HG03439 (cell line): ENCODE data around the gene TMED10.
A peak's percentile ranks its signal among the peaks of the same experiment; 100 is the strongest.
"Not testable (repeated sequence)": the region's sequence is repeated elsewhere in the genome, so short reads cannot be mapped to it uniquely, and the experiment has no call there.

Source experiments
- ATAC-seq: cut with Tn5 transposase; IDR thresholded peaks from one replicate; pipeline ENCODE4 v1.9.1; 2021; ENCODE audit warnings: mild to moderate bottlenecking, moderate library complexity; ENCODE audit not compliant: unreplicated experiment

TMED10 gene

DNA sequence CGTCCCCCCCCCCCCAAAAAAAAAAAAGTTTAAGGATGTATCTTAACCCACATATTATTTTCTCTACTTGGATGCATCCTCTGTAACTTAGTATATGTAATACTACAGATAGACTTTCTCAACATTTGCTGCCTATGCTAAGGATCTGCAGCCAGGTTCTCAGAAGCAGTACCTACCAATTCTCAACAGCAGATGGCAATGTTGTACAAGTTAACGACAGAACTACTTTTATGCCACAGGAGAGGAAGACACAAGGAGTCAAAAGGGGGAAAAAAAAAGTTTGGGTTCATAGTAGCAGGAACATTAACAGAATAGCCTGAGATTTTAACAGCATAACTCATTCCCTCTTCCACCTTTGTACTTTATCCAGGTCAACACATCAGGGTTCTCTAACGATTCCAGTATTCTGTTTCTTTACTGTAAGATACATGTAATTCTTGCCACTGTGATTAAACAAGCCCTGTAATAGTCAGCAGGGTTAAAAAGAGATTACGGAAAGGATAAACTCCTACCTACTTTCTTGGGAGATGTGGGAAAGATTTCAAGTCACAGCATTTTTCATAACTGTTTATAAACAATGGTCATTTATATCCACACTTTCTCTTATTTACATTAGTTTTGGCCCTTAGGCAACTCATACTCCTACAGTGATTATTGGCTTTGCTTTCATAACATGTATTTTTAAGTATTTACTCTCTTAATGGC is 43.9 kb downstream of the TMED10 start:
- no peak for ATAC-seq

DNA sequence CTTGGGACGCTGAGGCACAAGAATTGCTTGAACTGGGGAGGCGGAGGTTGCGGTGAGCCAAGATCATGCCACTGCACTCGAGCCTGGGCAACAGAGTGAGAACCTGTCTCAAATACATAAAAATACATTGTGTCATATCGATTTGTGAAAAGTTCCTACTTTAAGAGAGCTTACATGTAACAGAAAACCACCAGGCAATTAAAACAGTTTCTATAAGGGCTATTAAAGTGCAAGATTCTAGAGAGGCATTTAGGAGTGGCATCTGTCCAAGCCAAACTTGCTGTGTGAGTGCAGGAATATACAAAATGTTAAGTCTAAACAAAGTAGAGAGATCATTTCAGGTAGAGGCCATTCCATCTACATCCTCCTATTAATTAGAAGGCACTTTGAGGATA is 47.8 kb downstream of the TMED10 start:
- no peak for ATAC-seq

DNA sequence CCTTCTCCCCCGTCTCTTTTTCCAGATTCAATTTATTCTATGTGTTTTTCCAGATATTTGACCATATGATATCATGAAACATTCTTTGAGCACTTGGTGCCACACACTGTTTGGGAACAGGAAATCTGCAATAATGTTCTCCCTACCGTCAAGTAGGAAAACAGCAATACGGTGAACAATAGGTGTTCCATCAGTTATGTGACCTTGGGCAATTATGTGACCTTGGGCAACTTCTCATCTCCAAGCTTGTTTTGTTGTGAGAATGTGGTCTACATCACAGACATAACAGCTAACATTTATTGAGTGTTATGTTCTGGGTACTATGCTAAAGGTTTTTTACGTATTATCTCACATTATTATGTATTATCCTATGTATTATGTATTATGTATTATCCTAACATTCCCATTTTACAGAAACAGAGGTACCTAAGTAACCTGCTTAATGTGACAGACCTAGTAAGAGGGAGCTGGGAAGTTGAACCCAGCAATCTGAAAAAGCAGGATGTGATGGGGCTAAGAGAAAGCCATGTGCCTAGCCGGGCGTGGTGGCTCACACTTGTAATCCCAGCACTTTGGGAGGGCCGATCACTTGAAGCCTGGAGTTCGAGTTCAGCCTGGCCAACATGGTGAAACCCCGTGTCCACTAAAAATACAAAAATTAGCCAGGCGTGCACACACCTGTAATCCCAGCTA is 48.4 kb downstream of the TMED10 start:
- no peak for ATAC-seq

DNA sequence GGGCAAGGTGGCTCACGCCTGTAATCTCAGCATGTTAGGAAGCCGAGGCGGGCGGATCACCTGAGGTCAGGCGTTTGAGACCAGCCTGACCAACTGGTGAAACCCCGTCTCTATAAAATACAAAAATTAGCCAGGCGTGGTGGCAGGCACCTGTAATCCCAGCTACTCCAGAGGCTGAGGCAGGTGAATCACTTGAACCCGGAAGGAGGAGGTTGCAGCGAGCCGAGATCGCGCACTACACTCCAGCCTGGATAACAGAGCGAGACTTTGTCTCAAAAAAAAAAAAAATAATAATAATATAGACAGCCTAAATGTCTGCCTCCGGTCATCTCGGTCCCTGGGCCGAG is 49.0 kb downstream of the TMED10 start:
- not testable (repeated sequence) for ATAC-seq

DNA sequence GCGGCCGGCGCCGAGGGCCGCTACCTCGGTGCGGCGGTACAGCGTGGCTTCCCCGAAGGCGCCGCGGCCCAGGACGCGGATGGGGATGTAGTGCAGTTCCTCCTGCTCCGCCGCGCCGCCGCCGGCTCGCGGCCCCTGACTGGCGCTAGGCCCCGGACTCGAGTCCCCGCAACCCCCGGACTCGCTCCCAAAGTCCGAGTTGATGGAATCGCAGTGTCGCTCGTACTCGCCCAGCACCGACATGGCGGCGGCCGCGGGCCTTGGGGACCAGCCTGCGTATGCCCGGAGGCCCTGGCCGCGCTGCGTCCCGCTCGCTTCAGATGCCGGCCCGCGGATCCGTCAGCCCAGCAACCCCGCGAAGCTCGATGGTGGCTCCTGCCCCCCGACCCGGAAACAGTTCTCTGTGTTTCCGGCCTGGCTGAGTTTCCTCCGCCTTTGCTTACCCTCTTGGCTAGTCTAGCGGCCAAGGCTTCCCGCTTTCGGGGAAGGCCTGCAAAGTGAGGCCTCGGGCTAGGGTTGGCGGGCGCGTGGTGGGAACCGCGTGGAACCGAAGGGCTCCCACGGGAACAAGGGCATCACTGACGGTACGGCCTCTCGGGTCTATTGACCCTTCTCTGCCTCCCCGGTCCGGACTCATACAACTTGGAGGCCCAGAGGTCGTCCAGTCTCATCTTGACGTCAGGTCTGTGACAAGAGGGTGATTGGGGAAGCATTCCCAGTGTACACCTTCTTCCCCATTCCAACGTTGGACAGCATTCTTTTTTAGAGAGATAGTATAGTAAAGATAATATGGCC is 49.5 kb downstream of the TMED10 start, which contains the start of gene NEK9:
NEK9 (minus strand) TSS at position 370 of the 795 bp plus-strand sequence; CDS start at position 243, 127 bp downstream.
- ATAC-seq = peak; percentile 74

DNA sequence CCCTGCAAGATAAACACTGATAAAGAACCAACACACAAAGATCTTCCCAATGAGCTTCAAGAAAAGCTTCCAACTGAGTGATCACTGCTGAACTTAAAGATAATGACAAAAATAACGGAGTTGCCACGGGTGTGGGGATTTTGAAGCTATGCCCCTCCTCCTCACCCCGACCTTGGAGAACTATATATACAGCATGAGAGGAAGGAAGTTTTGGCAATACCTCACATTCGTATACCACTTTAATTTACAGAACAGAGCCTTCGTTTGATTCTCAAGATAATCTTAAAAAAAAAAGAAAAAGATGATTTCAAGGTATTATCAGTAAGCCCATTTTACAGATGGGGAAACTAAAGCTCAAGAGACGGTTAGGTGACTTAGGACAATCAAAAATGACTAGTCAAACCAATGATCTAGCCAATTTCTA is 50.3 kb downstream of the TMED10 start:
- ATAC-seq = no peak

DNA sequence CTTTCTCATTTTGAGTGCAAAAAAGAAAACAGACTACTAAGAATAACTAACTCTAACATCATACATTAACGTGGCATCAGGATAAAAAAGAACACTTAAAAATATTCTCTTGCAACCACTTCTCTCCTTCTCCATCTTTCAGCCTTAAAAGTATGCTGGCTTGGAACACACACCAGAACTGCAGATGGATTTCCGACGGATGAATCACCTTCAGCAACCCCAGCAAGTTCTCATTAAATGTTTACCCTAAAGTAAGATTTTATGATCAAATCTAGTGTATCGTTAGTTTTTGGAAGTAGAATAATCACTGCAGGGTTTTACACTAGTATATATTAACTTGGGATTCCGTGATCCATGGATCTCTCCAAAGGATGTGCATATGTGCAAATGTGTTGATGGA is 50.8 kb downstream of the TMED10 start:
- ATAC-seq = no peak

DNA sequence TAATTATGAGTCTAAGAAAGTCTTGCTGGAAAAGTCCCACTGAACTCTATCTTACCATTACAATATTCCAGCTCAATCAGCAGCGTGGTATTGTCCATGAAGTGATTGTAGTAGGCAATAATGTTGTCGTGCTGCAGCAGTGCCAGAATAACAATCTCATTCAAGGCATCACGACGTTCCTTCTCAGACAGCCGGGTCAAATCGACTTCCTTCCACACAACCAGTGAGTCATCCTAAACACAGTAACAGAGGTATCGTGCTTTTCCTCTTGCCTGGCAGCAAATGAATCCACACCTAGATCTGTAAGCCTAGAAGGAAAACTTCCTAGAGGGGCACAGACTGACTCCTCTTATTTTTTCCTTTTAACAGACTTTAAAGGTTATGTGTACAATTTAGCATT is 52.4 kb downstream of the TMED10 start:
- no peak for ATAC-seq

DNA sequence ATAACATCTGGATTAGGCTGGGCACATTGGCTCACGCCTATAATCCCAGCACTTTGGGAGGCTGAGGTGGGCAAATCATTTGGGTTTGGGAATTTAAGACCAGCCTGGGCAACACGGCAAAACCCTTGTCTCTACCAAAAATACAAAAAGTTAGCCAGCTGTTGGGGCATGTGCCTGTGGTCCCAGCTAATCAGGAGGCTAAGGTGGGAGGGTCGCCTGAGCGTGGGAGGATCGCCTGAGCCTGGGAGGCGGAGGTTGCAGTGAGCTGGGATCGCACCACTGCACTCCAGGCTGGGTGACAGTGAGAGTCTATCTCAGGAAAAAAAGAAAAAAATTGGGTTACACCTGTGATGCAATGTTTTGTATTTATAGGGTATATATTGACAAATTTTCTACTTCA is 54.9 kb downstream of the TMED10 start:
- no peak for ATAC-seq

DNA sequence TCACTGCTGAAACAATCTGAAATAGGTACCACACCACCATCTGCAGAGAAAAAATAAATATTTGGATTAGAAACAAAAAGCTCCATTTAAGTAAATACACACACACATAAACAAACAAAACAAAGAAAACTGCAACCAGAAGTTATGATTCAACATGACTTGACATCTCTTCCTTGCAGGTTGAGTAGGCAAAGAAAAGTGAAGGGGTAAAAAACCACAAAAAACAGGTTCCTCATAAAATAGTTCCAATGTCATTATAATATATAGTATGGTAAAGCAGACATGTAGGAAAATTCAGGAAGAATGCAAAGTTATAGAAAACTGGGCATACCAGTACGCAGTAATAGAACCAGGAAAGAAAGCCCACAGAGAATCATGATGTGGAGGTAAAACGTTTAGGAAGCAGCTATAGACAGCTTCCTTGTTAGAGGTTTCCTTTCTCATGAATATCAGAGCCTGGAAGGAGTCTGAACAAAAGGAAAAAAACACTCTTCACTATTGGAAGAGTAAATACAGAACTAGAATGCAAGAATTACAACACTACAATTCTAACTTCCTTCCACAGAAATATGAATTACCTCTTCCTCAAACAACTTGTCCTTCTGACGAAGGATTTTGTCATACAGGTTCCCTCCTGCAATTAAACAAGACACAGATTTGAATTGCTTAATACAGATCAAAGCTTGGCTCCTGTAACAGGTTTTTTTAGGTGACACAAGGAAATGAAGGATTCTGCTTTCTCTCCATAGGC is 55.7 kb downstream of the TMED10 start:
- no peak for ATAC-seq

DNA sequence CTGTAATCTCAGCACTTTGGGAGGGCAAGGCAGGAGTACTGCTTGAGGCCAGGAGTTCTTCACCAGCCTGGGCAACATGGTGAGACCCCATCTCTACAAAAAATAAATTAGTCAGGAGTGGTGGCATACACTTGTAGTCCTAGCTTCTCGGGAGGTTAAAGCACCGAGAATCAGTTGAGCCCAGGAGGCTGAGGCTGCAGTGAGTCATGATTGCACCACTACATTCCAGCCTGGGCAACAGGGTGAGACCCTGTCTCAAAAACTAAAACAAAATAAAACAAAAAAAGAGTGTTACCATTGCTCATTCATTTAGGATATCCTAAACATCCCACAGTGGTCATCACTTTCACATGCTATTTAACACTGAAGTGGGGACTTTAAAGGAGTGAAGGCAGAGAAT is 57.4 kb downstream of the TMED10 start:
- ATAC-seq = no peak

DNA sequence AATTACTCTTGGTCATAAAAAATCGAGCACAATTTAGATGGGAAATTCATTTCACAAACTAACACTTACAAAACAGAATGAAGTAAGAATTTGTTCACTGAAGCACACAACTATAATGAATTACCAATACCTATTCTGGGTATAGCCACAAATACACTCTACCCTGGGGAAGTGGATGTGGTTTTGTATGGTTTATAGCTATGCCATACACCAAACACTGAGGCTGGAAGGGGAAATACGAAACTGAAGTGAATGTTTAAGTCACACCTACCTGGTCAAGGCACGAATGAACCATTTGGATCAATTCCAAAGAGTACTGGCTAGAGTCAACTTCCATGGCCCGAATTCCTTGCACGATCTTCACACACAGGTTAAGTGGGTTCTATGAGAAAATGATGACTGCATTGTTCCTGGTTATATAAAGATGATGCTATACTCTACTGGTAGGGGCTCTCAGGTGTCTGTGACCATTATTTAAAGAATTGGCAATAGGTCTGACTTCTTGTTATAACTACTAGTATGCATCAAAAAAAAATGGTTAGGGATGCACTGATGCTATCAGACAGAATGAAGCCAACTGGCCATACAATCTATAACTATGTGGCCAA is 62.4 kb downstream of the TMED10 start:
- no peak for ATAC-seq

DNA sequence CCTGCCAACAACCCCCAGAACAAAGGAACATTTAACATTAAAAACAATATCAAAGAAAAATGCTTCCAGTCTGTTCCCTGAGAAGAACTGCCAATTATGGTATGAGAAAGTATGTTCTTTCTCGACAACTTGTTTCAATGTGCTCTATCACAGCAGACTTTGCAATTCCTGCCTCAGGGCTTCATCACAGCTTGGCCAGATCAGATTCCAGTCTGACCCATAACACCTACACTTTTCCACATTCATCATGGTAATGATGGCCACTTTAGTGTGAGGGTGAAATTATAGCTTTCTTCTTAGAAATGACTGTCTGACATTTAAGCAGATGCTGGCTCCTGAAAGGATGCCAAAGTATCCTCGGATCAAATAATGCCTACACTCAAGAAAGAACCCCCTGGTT is 66.5 kb downstream of the TMED10 start:
- no peak for ATAC-seq

DNA sequence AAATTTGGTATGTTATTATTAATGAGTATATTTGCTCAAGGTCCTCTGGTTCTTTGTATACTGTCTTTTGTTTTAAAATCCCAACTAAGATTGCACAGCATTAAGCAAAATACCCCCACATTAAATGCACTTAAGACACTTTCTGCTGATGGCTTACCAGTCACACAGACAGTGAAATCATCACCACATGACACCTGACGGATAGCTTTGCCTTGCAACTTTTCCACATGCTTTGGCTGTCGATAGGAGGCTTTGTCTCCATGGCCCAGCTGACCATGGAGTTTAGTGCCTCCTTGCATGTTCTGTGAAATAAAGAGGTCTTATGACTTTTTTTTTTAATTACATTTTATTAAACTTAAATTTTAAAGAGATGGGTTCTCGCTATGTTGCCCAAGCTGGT is 69.2 kb downstream of the TMED10 start:
- ATAC-seq = no peak

DNA sequence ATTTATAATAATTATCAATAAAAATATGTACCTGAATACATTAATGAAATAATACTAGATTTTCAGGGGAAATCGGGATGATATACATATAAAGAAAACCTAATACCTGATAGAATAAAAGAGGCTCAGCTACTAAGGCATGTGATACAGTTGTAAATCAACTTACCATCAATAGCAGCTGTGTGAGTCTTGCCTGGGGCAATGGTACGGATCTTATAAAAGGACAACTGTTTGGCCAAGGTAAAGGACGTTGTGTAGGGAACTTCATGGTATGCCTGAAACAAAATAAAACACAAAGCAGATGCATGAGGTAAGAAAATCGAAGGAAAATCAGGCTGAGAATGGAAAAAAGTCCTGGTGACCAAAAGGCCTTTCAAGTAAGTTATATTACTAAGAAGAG is 74.9 kb downstream of the TMED10 start:
- ATAC-seq = no peak

DNA sequence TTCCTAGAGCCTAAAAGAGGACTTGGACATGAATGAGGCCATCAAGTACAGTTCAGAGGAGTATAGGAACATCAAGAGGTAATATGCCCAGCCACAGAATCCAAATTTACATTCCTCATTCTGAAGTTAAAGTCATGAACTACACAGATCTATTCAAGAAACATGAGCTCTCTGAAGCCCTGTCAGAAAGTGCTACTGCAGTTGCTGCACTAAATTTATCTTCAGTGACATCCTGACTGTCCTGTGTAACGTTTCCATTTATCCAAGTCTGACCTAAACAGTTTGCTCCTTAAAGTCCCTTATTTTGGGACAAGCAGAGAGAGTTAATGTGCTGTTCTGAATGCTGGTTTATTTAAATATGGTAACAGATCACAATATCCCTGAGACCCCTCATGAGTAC is 77.7 kb downstream of the TMED10 start:
- no peak for ATAC-seq

DNA sequence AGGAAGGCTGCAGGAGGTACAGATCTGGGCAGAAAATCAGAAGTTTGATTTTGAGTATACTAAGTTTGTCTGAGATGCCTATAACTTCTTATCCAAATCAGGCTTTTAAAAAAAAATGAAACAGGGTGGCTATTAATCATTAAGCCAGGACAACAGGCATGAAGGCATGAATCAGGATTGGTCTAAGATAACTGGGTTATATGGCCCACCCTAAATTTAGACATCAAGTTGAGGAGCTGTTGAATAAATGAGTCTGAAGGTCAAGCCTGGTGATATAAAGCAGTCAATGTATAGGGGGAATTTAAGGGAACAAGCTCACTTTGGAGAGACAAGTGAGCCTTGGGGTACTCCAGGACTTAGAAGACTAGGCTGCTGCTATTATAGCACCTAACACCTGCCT is 78.2 kb downstream of the TMED10 start:
- ATAC-seq = no peak

DNA sequence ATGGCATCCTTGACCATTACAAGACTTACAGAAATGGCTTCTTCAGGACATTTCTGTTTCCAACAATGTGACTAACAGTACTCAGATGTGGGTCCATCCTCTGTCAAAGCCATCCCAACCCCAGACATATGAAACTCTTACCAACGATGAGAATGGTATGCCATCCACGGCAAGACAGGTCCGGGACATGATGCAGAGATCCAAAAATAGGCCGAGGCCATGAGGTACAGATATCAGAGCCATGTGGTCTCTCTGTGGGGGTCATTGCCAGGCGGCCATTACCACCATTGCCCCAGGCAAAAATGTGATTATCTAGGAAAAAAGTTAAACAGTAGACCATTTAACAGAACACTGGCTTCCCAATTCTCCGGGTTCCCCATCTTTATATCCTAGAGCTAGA is 79.5 kb downstream of the TMED10 start:
- ATAC-seq = no peak

DNA sequence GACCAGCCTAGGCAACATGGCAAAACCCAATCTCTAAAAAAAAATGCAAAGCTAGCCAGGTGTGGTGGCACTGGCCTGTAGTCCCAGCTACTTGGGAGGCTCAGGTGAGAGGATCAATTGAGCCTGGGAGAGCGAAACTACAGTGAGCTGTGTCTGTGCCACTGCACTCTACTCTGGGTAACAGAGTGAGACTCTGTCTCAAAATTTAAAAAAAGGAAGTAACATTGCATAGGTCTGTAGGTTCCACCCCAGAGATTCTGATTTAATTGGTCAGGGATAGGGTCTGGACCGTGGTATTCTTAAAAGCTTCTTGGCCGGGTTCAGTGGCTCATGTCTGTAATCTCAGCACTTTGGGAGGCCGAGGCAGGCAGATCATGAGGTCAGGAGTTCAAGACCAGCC is 80.7 kb downstream of the TMED10 start:
- ATAC-seq = no peak

DNA sequence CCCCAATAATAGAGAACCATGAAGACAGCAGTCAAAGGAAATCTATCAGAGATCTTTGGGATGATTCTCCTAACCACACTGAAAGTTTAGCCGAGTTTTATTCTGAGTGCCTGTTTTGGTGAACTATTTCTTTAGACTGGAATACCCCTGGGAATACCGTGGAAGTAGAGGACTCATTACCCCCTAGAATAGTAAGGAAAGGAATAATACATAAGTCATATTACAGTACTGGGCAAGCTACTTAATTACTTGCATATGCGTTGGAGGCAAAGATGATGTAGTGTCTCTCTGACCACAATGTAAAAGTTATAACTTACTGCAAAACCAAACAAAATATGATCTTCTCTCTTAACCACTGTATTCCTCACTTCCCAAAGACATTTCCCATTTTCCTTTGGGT is 81.5 kb downstream of the TMED10 start:
- no peak for ATAC-seq

DNA sequence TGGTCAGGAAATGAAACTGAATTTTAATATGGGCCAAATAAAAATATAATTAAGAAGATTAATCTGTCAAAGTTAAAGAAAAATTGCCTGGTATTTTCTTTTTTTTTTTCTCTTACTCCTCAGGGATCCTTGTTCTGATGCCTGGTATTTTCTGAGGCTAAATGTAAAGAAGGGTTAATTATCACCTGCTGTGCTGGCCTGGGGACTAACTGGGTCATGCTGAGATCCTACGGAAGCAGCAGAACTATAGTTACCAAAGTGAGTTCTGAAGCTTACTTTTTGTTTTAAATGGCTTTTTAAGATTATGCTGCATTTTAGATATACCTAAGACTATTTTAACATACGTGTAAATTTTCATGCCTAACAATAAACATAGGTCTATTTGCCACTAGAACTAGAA is 83.7 kb downstream of the TMED10 start:
- no peak for ATAC-seq
